ENCODE data around the gene B3GNT5. TPM values are rescaled to one million over a fixed set of nuclear protein-coding genes. Genes with fewer than 3 reads are reported as not detected.

The B3GNT5 gene
- total and polyA plus RNA-seq, 2 donors (not counting 1 experiment from before 2014, with no cell fraction given), result 0.96 to 1.3 TPM

DNA sequence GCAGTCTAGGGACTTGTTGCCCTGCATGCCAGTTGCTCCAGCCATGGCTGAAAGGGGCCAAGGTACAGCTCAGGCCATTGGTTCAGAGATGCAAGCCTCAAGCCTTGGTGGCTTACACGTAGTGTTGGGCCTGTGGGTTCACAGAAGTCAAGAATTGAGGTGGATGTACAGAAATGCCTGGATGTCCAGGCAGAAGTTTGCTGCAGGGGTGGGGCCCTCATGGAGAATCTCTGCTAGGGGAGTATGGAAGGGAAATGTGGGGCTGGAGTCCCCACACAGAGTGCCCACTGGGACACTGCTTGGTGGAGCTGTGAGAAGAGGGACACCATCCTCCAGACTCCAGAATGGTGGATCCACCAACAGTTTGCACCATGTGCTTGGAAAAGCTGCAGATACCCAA is 10.6 kb upstream of the B3GNT5 start:
- no peak for DNase-seq (ENCODE audit: low read depth in 2 of 2)
- H2AFZ ChIP-seq (ENCODE audit: low read length), result no peak overlapping the region
- H3K36me3 ChIP-seq (ENCODE audit: control insufficient read depth, insufficient read depth, low read length), result no peaks in the 10 kb centered on the region

GRCh38 chr3:183244219-183244618 is 8.8 kb upstream of the B3GNT5 start:
- Histone ChIP-seq H3K79me2 (ENCODE audit: control insufficient read depth, insufficient read depth, low read length) (no peaks in the 10 kb centered on the region), H3K9ac (ENCODE audit: insufficient read depth, low read length) (no peak overlapping the region), H3K9me3 (ENCODE audit: control insufficient read depth, insufficient read depth, low read depth, low read length) (no peaks in the 10 kb centered on the region), H3K4me2 (ENCODE audit: extremely low read depth, insufficient read depth, low read length) (no peak overlapping the region), H2AFZ (ENCODE audit: low read length) (no peak overlapping the region), H3K4me1 (ENCODE audit: control insufficient read depth, extremely low read depth, insufficient read depth, low read length) (no peaks in the 10 kb centered on the region), H3K36me3 (ENCODE audit: control insufficient read depth, insufficient read depth, low read length) (no peaks in the 10 kb centered on the region), H3K27ac (ENCODE audit: insufficient read depth, low read length) (no peak overlapping the region), H3K27me3 (ENCODE audit: control insufficient read depth, insufficient read depth, low read length) (no peaks in the 10 kb centered on the region), H4K20me1 (ENCODE audit: control insufficient read depth, extremely low read depth, insufficient read depth, low read length) (no peaks in the 10 kb centered on the region), H3K4me3 (replicated peaks in 1 of 4; ENCODE audit: control extremely low read depth in 1 of 4, insufficient read depth in 1 of 4, low read depth in 3 of 4, low read length in 4 of 4) (no peak overlapping the region)
- peak in 1 of 2 donors; percentile 36 for DNase-seq (ENCODE audit: low read depth in 2 of 2)
- TF ChIP-seq, protein P1, sequence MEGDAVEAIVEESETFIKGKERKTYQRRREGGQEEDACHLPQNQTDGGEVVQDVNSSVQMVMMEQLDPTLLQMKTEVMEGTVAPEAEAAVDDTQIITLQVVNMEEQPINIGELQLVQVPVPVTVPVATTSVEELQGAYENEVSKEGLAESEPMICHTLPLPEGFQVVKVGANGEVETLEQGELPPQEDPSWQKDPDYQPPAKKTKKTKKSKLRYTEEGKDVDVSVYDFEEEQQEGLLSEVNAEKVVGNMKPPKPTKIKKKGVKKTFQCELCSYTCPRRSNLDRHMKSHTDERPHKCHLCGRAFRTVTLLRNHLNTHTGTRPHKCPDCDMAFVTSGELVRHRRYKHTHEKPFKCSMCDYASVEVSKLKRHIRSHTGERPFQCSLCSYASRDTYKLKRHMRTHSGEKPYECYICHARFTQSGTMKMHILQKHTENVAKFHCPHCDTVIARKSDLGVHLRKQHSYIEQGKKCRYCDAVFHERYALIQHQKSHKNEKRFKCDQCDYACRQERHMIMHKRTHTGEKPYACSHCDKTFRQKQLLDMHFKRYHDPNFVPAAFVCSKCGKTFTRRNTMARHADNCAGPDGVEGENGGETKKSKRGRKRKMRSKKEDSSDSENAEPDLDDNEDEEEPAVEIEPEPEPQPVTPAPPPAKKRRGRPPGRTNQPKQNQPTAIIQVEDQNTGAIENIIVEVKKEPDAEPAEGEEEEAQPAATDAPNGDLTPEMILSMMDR (conservative IDR thresholded peaks at IDR 0.05 in 1 of 2, IDR thresholded peaks at IDR 0.05 in 1 of 2; ENCODE audit: low read depth in 1 of 2, low read length in 2 of 2), result no peak
- TF ChIP-seq EZH2 (IDR thresholded peaks at IDR 0.05; ENCODE audit: low read length, missing control alignments), result no peak

More for the DNA sequence above, 10.6 kb upstream of the B3GNT5 start:
- no peak overlapping the region for H3K4me2 ChIP-seq (ENCODE audit: extremely low read depth, insufficient read depth, low read length)
- no peaks in the 10 kb centered on the region for H3K27me3 ChIP-seq (ENCODE audit: control insufficient read depth, insufficient read depth, low read length)
- no peaks in the 10 kb centered on the region for H4K20me1 ChIP-seq (ENCODE audit: control insufficient read depth, extremely low read depth, insufficient read depth, low read length)
- TF ChIP-seq EZH2 (IDR thresholded peaks at IDR 0.05; ENCODE audit: low read length, missing control alignments), result no peak
- TF ChIP-seq, protein P1 (conservative IDR thresholded peaks at IDR 0.05 in 1 of 2, IDR thresholded peaks at IDR 0.05 in 1 of 2; ENCODE audit: low read depth in 1 of 2, low read length in 2 of 2), result no peak
- H3K79me2 ChIP-seq (ENCODE audit: control insufficient read depth, insufficient read depth, low read length), result no peaks in the 10 kb centered on the region
- H3K4me1 ChIP-seq (ENCODE audit: control insufficient read depth, extremely low read depth, insufficient read depth, low read length), result no peaks in the 10 kb centered on the region
- no peaks in the 10 kb centered on the region for H3K9me3 ChIP-seq (ENCODE audit: control insufficient read depth, insufficient read depth, low read depth, low read length)
- H3K9ac ChIP-seq (ENCODE audit: insufficient read depth, low read length), result no peak overlapping the region
- H3K4me3 ChIP-seq (replicated peaks in 1 of 4; ENCODE audit: control extremely low read depth in 1 of 4, insufficient read depth in 1 of 4, low read depth in 3 of 4, low read length in 4 of 4), result no peak overlapping the region
- H3K27ac ChIP-seq (ENCODE audit: insufficient read depth, low read length), result no peak overlapping the region

DNA sequence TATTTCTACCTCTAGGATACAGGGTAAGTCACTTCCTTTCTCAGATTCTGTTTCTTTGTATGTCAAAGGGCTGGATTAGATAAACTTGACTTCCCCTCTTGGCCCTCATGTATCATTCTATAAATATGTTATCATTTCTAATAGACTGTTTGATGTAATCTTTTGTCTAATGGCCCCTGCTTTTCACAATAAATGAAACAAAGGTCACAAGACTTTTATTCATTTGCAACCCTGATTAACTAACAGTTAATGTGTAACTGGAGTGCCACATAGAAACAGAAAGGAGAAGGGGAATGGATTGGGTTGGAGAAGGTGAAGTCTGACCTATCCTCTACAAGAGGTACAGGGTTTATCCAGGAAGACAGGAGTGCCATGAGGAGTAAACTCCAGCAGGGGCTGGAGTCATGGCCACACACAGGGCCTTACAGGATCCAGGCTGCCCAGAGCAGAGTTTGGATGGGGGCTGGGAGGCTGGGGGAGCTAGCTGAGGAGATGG is 8.0 kb upstream of the B3GNT5 start:
- no peak overlapping the region for H2AFZ ChIP-seq (ENCODE audit: low read length)

More for the DNA sequence above, 8.0 kb upstream of the B3GNT5 start:
- no peaks in the 10 kb centered on the region for H3K36me3 ChIP-seq (ENCODE audit: control insufficient read depth, insufficient read depth, low read length)
- no peaks in the 10 kb centered on the region for H3K9me3 ChIP-seq (ENCODE audit: control insufficient read depth, insufficient read depth, low read depth, low read length)
- no peak overlapping the region for H3K4me3 ChIP-seq (replicated peaks in 1 of 4; ENCODE audit: control extremely low read depth in 1 of 4, insufficient read depth in 1 of 4, low read depth in 3 of 4, low read length in 4 of 4)
- no peaks in the 10 kb centered on the region for H4K20me1 ChIP-seq (ENCODE audit: control insufficient read depth, extremely low read depth, insufficient read depth, low read length)
- TF ChIP-seq, protein P1 (conservative IDR thresholded peaks at IDR 0.05 in 1 of 2, IDR thresholded peaks at IDR 0.05 in 1 of 2; ENCODE audit: low read depth in 1 of 2, low read length in 2 of 2), result no peak
- no peak for TF ChIP-seq EZH2 (IDR thresholded peaks at IDR 0.05; ENCODE audit: low read length, missing control alignments)
- H3K27ac ChIP-seq (ENCODE audit: insufficient read depth, low read length), result no peak overlapping the region
- H3K27me3 ChIP-seq (ENCODE audit: control insufficient read depth, insufficient read depth, low read length), result no peaks in the 10 kb centered on the region
- H3K4me1 ChIP-seq (ENCODE audit: control insufficient read depth, extremely low read depth, insufficient read depth, low read length), result no peaks in the 10 kb centered on the region
- no peak overlapping the region for H3K4me2 ChIP-seq (ENCODE audit: extremely low read depth, insufficient read depth, low read length)
- no peak overlapping the region for H3K9ac ChIP-seq (ENCODE audit: insufficient read depth, low read length)
- DNase-seq (ENCODE audit: low read depth in 2 of 2), result no peak
- H3K79me2 ChIP-seq (ENCODE audit: control insufficient read depth, insufficient read depth, low read length), result no peaks in the 10 kb centered on the region

All from fibroblast of lung (primary cell).